B cell (primary cell): ENCODE results near the gene EVL.

Experiments
- EZH2 ChIP-seq: IDR thresholded peaks from 2 replicates; pipeline ENCODE4 v1.6.1; 2012; ENCODE audit warnings: borderline replicate concordance, low read depth, mild to moderate bottlenecking, moderate library complexity, low read length; ENCODE audit not compliant: insufficient read depth, poor library complexity, severe bottlenecking
- TF ChIP-seq, protein P1 (sequence below): fragments of 200-600 bp; IDR thresholded peaks from one replicate; pipeline ENCODE4 v1.8.0; 2022; ENCODE audit warnings: antibody characterized with exemption, mild to moderate bottlenecking

GRCh38 chr14:100170880-100171279, 105.7 kb downstream of the EVL start:
- TF ChIP-seq, protein P1, sequence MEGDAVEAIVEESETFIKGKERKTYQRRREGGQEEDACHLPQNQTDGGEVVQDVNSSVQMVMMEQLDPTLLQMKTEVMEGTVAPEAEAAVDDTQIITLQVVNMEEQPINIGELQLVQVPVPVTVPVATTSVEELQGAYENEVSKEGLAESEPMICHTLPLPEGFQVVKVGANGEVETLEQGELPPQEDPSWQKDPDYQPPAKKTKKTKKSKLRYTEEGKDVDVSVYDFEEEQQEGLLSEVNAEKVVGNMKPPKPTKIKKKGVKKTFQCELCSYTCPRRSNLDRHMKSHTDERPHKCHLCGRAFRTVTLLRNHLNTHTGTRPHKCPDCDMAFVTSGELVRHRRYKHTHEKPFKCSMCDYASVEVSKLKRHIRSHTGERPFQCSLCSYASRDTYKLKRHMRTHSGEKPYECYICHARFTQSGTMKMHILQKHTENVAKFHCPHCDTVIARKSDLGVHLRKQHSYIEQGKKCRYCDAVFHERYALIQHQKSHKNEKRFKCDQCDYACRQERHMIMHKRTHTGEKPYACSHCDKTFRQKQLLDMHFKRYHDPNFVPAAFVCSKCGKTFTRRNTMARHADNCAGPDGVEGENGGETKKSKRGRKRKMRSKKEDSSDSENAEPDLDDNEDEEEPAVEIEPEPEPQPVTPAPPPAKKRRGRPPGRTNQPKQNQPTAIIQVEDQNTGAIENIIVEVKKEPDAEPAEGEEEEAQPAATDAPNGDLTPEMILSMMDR = no peak
- no peak for TF ChIP-seq EZH2
